ENCODE data around the gene ZMIZ2. TPM values are rescaled to one million over a fixed set of nuclear protein-coding genes. Genes with fewer than 3 reads are reported as not detected.
A peak's percentile ranks its signal among the peaks of the same experiment; 100 is the strongest.

Gene ZMIZ2
- total RNA-seq, 2 donors from 2014 or later: 52.2 to 67.1 TPM

GRCh38 chr7:44752822-44753221 lies 4.2 kb downstream of the ZMIZ2 start:
- no peak for DNase-seq (ENCODE audit: low spot score)
- intact Hi-C loops (cut with DNase I): loop anchor here (10.0 kb wide), 2 partner anchors 82 to 148 kb away; partner anchors contain the start of gene OGDH (in 1 of the 2)

- peak; percentile 54 for DNase-seq (ENCODE audit: low spot score)
- intact Hi-C loops (cut with DNase I): loop anchor here (10.0 kb wide), 2 partner anchors 80 to 150 kb away; partner anchors contain the start of gene OGDH (in 1 of the 2)
Observed at GRCh38 chr7:44754802-44755697, 6.4 kb downstream of the ZMIZ2 start.

- DNase-seq (ENCODE audit: low spot score): peak; percentile 72
Observed at GRCh38 chr7:44755698-44756627, 7.3 kb downstream of the ZMIZ2 start.

DNA sequence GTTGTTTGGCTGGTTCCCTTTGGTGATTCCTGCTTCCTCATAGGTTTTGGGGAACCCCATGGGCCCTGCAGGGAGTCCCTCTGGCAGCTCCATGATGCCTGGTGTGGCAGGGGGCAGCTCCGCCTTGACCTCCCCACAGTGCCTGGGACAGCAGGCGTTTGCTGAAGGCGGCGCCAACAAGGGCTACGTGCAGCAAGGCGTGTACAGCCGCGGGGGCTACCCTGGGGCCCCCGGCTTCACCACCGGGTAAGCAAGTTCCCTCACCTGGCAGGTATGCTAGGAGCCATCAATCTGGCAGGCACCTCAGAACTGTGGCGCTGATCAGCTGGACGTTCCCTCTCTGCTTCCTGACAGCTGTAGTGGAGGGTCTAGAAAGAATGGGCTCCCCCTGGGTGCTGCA lies 8.3 kb downstream of the ZMIZ2 start:
- intact Hi-C loops (cut with DNase I): loop anchor here (10.0 kb wide), 2 partner anchors 78 to 152 kb away; partner anchors contain the start of gene OGDH (in 1 of the 2)
- no peak for DNase-seq (ENCODE audit: low spot score)

More at GRCh38 chr7:44755698-44756627, 7.3 kb downstream of the ZMIZ2 start:
- intact Hi-C loops (cut with DNase I): loop anchor here (10.0 kb wide), 2 partner anchors 79 to 151 kb away; partner anchors contain the start of gene OGDH (in 1 of the 2)

- intact Hi-C loops (cut with DNase I): loop anchor here (10.0 kb wide), 2 partner anchors 77 to 153 kb away; partner anchors contain the start of gene OGDH (in 1 of the 2)
- DNase-seq (ENCODE audit: low spot score): no peak
Observed at GRCh38 chr7:44757311-44757710, 8.7 kb downstream of the ZMIZ2 start.

GRCh38 chr7:44757739-44758138 lies 9.1 kb downstream of the ZMIZ2 start:
- intact Hi-C loops (cut with DNase I): loop anchor here (10.0 kb wide), 2 partner anchors 77 to 153 kb away; partner anchors contain the start of gene OGDH (in 1 of the 2)

DNA sequence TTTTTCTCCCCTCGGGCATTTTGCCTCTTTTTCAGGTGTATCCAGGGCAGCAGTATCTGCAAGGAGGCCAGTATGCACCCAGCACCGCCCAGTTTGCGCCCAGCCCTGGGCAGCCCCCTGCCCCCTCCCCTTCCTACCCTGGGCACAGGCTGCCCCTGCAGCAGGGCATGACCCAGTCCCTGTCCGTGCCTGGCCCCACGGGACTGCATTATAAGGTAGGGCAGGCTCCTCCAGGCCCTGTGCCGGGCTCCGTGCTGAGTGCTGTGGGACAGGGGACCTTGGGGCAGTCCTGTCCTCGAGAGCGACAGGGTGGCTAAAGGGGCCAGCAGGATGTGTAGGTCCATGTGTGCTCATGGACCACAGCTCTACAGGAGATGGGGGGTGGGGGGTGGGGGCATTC lies 10.6 kb downstream of the ZMIZ2 start:
- intact Hi-C loops (cut with DNase I): loop anchor here (10.0 kb wide), 2 partner anchors 76 to 154 kb away; partner anchors contain the start of gene OGDH (in 1 of the 2)
- no peak for DNase-seq (ENCODE audit: low spot score)

More at GRCh38 chr7:44757739-44758138, 9.1 kb downstream of the ZMIZ2 start:
- no peak for DNase-seq (ENCODE audit: low spot score)

- DNase-seq (ENCODE audit: low spot score): no peak
- intact Hi-C loops (cut with DNase I): no loop called here
Observed at GRCh38 chr7:44760034-44760580, 11.5 kb downstream of the ZMIZ2 start.

- no peak for DNase-seq (ENCODE audit: low spot score)
- intact Hi-C loops (cut with DNase I): no loop called here
Observed at GRCh38 chr7:44761207-44762161, 12.8 kb downstream of the ZMIZ2 start.

DNA sequence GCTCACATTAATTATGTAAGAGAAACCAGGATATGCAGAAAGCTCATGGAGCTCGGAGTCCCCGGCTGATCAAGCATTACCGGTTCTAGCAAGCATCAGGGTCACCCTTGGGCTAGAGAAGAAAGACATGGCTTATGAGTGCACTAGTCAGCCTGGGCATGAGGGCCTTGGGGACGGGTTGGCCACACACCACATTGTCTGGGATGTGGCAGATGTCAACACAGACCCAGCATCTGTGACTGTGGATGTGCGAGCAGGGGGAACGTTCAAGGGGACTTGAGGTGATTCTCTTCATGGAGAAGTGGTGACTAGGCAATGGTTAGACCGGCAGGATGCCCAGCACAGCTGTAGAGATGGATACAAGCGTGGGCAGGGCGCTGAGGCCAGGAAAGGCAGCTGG lies 13.7 kb downstream of the ZMIZ2 start:
- intact Hi-C loops (cut with DNase I): no loop called here
- no peak for DNase-seq (ENCODE audit: low spot score)

- DNase-seq (ENCODE audit: low spot score): no peak
- intact Hi-C loops (cut with DNase I): no loop called here
Observed at GRCh38 chr7:44762726-44763522, 14.3 kb downstream of the ZMIZ2 start.

DNA sequence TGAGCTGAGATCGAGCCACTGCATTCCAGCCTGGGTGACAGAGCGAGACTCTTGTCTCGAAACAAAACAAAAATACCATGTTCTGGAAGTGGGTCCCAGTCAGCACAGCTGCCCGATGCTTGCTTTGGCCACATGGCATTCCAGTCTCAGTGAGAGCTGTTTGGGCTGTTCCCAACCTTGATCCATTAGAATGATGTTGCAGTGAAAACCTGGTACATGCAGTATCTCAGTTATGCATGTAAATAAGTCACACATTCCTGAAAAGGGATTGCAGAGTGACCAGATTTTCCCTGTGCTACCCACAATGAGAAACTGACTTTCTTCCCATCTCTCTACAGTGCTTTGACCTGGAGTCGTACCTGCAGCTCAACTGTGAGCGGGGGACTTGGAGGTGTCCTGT lies 15.4 kb downstream of the ZMIZ2 start:
- intact Hi-C loops (cut with DNase I): no loop called here
- no peak for DNase-seq (ENCODE audit: low spot score)

DNA sequence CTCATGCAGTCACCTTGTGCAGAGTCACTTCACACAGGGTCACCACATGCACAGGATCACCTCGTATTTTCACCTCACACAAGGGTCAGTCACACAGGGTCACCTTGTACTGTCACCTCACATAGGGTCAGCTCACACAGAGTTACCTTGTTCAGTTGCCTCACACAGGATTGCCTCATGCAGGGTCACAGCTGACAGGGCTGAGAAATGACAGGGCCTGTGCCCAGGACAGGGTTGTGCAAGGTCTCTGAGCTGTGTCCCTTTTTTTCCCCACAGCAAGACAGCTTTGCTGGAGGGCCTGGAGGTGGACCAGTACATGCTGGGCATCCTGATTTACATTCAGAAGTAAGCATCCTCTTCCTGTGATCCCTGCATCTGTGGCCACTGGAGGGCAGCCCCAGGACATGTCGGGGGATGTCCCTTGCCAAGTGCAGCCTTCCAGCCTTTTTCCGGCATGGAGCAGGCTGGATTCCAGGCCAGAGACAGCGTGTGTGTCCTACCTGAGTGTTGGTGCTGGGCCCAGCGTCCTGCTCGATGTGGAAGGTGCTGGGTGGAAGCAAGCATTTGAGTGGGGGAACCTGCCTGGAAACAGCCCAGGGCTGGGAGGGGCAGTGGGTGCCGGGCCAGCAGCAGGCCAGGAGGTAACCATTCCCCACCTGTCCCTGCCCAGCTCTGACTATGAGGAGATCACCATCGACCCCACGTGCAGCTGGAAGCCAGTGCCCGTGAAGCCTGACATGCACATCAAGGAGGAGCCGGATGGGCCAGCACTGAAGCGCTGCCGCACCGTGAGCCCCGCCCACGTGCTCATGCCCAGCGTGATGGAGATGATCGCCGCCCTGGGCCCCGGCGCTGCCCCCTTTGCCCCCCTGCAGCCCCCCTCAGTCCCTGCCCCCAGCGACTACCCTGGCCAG lies 16.3 kb downstream of the ZMIZ2 start:
- no peak for DNase-seq (ENCODE audit: low spot score)
- intact Hi-C loops (cut with DNase I): no loop called here

GRCh38 chr7:44765579-44766415 lies 17.1 kb downstream of the ZMIZ2 start:
- DNase-seq (ENCODE audit: low spot score): no peak
- intact Hi-C loops (cut with DNase I): no loop called here

DNA sequence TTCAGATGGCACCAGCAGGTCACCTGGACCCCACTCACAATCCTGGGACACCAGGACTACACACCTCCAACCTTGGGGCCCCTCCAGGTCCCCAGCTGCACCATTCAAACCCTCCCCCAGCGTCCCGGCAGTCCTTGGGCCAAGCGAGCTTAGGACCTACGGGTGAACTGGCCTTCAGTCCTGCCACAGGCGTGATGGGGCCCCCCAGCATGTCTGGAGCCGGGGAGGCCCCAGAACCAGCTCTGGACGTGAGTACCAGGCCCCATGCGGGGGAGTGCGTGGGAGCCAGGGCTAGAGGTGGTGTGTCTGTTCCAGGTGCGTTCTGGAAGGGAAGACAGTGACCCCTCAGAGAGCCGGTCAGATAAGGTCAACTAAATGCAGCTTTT lies 17.8 kb downstream of the ZMIZ2 start:
- no peak for DNase-seq (ENCODE audit: low spot score)
- intact Hi-C loops (cut with DNase I): no loop called here

All from posterior vena cava (tissue), 2 donors.